Activated naive CD4-positive, alpha-beta T cell treated with anti-CD3 and anti-CD28 coated beads, Interleukin-2, amount 10 ng/mL, durations not matched to agents 7 days and 5 days (primary cell): ENCODE results near the gene TRIP13.
"Not testable (repeated sequence)": the region's sequence is repeated elsewhere in the genome, so short reads cannot be mapped to it uniquely, and the experiment has no call there.

Experiments used
- CTCF ChIA-PET: fragments of 350-600 bp; sonication (Branson Sonifier 250); formaldehyde crosslinking; loops from one replicate; lab custom pipeline; 2021; ENCODE audit warnings: antibody characterized with exemption; lab: Charles Lee
- DNase-seq: peaks from one replicate; pipeline ENCODE4 v3.0.0-alpha.2; 2020
- H3K27ac Mint-ChIP-seq: one replicate; pipeline ENCODE4 v1.8.0; 2021; ENCODE audit warnings: mild to moderate bottlenecking, moderate library complexity, mixed read lengths
- H3K27me3 Mint-ChIP-seq: one replicate; pipeline ENCODE4 v1.8.0; 2021; ENCODE audit warnings: mild to moderate bottlenecking, mixed read lengths
- H3K36me3 Mint-ChIP-seq: one replicate; pipeline ENCODE4 v1.8.0; 2021; ENCODE audit warnings: mixed read lengths
- H3K4me1 Mint-ChIP-seq: one replicate; pipeline ENCODE4 v1.8.0; 2021; ENCODE audit warnings: mixed read lengths
- H3K4me3 Mint-ChIP-seq: one replicate; pipeline ENCODE4 v1.8.0; 2021; ENCODE audit warnings: mild to moderate bottlenecking, moderate library complexity, mixed read lengths
- H3K9me3 Mint-ChIP-seq: one replicate; pipeline ENCODE4 v1.8.0; 2021; ENCODE audit warnings: mixed read lengths

Gene TRIP13

DNA sequence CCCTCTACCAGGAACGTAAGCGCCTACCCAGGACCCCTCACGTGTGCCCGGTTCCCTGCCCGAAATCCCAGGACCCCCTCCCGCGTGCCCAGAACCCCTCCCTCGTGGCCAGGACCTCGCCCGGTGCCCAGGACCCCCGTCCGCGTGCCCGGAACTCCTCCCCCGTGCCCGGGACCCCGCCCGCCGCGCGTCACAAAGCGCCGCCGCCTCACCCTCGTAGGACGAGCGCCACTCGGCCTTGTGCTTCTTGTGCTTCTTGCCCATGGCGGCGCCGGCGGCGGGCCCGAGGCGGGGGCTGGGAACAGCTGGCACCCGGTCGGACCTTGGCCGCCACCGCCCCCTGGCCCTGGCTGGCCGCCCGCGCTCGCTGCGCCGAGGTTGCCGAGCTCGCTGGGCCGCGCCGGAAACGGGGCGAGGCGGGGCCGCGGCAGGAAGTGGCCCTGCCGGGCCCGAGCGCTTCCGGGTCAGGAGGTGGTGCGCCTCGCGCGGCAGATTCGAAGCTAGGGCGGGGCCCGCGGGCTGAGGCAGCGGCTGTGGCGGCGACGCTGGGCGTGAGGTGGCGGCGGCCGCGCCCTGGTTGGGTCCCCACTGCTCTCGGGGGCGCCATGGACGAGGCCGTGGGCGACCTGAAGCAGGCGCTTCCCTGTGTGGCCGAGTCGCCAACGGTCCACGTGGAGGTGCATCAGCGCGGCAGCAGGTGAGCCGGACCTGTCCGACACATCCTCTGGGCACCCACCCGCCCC lies at the start of gene TRIP13, which contains the start of gene BRD9:
Gene TRIP13, plus strand, starts transcription at position 491 of the 743 bp plus-strand sequence. Its CDS starts 115 bp downstream, at position 606.
Gene BRD9, minus strand, starts transcription at position 408 of the 743 bp plus-strand sequence. Its CDS starts 144 bp downstream, at position 264.
- no peaks in the 10 kb centered on the region for H3K9me3 Mint-ChIP-seq
- DNase-seq = peak; percentile 90
- H3K4me1 Mint-ChIP-seq = peaks cover 43% of the 10 kb centered on the region
- peak within 1 kb of the TSS; percentile 85 for H3K4me3 Mint-ChIP-seq
- no peaks in the 10 kb centered on the region for H3K27me3 Mint-ChIP-seq
- CTCF ChIA-PET = interaction anchor here (1.6 to 2.3 kb wide), 2 partner anchors 10 to 13 kb away, joined by 5 to 10 read pairs; no protein-coding TSS in a partner anchor
- peak within 1 kb of the TSS; percentile 88 for H3K27ac Mint-ChIP-seq
- peaks cover 57% of the 10 kb centered on the region for H3K36me3 Mint-ChIP-seq

- H3K9me3 Mint-ChIP-seq, H3K27me3 Mint-ChIP-seq, H3K4me1 Mint-ChIP-seq, CTCF ChIA-PET, H3K36me3 Mint-ChIP-seq, H3K4me3 Mint-ChIP-seq, DNase-seq, H3K27ac Mint-ChIP-seq: not testable (repeated sequence)
Measured at GRCh38 chr5:843371-843770, 49.3 kb upstream of the TRIP13 start.

DNA sequence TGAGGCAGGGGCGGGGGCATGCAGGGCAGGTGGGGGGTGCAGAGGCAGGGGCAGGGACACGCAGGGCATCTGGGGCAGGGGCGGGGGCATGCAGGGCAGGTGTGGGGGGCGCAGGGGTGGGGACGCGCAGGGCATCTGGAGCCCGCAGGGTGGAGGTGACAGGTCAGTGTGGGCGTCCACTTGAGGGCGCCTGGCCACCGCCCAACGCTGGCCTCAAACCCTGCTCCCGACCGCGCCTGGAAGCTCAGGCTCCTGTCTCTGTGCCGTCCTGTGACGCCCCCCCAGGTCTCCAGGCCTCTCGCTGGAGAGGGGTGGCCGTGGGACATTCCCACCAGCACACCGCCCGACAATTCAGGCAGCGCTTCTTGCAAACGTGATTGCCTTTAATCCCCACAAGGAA lies 48.8 kb upstream of the TRIP13 start:
- H3K36me3 Mint-ChIP-seq, H3K4me1 Mint-ChIP-seq, H3K27me3 Mint-ChIP-seq, H3K27ac Mint-ChIP-seq, H3K9me3 Mint-ChIP-seq, H3K4me3 Mint-ChIP-seq, CTCF ChIA-PET: not testable (repeated sequence)
- DNase-seq = peak; percentile 19

DNA sequence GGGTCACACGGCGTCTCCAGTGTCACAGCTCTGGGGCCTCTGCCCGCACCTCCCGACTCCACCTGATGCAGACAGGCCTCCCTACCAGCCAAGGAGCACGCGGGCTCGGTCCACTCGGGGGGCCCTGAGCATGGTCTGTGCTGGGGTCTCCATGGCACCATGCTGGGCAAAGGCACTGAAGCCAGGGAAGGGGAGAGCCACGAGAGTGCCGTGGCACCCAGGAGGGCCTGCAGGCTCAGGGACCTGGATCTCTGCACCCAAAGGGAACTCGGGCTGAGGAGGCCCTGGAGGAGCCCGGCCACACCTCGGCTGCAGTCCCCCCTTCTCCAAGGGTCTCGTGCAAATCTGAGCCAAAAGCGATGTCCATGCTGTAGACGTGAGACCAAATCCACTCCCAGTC lies 48.3 kb upstream of the TRIP13 start:
- CTCF ChIA-PET, H3K36me3 Mint-ChIP-seq, H3K27me3 Mint-ChIP-seq, H3K4me1 Mint-ChIP-seq, H3K4me3 Mint-ChIP-seq, H3K27ac Mint-ChIP-seq, H3K9me3 Mint-ChIP-seq: not testable (repeated sequence)
- peak; percentile 20 for DNase-seq

DNA sequence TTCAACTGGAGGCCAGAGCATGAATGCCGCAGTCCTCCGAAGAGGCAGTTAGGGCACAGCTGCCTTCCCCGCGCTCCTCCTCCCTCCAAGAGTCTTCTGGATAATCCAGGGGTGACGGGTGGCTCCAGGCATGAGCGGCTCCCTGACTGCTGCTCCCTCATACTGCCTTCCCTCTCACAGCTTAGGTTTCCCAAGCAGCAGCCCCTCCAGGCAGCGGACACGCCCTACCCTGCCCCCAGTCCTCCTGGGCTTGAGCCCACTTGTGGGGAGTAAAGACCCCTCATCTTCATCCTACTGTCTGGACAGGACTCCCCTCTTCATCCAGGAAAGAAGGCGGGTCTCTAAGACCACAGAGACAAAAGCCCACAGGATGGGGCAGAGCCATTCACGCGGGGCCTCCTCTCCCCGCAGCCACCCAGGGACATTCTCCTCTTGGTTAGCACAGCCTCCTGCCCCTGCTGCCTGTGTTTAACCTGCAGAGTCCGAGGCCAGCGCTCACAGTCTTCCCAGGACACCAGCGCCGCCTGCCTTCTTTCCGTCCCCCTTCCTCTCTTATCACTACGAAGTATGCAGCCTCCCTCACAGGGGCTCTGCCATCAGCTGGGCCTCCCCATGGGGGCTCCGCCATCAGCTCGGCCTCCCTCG lies 47.5 kb upstream of the TRIP13 start:
- H3K4me1 Mint-ChIP-seq, CTCF ChIA-PET, H3K4me3 Mint-ChIP-seq, H3K36me3 Mint-ChIP-seq, H3K27me3 Mint-ChIP-seq, H3K9me3 Mint-ChIP-seq: not testable (repeated sequence)
- H3K27ac Mint-ChIP-seq = peak overlapping the region; percentile 28
- DNase-seq = peak; percentile 18

GRCh38 chr5:845676-846601 lies 46.7 kb upstream of the TRIP13 start:
- H3K36me3 Mint-ChIP-seq, H3K4me3 Mint-ChIP-seq, DNase-seq, CTCF ChIA-PET, H3K4me1 Mint-ChIP-seq, H3K9me3 Mint-ChIP-seq, H3K27ac Mint-ChIP-seq, H3K27me3 Mint-ChIP-seq: not testable (repeated sequence)

GRCh38 chr5:846602-847091 lies 46.0 kb upstream of the TRIP13 start:
- peak; percentile 19 for DNase-seq
- H3K27me3 Mint-ChIP-seq, H3K27ac Mint-ChIP-seq, H3K4me1 Mint-ChIP-seq, CTCF ChIA-PET, H3K36me3 Mint-ChIP-seq, H3K9me3 Mint-ChIP-seq, H3K4me3 Mint-ChIP-seq: not testable (repeated sequence)

GRCh38 chr5:847212-847611 lies 45.5 kb upstream of the TRIP13 start:
- H3K27me3 Mint-ChIP-seq, H3K27ac Mint-ChIP-seq, CTCF ChIA-PET, H3K9me3 Mint-ChIP-seq, H3K4me1 Mint-ChIP-seq, DNase-seq, H3K36me3 Mint-ChIP-seq, H3K4me3 Mint-ChIP-seq: not testable (repeated sequence)

GRCh38 chr5:847736-848135 lies 44.9 kb upstream of the TRIP13 start:
- H3K36me3 Mint-ChIP-seq, H3K4me3 Mint-ChIP-seq, CTCF ChIA-PET, H3K4me1 Mint-ChIP-seq, DNase-seq, H3K9me3 Mint-ChIP-seq, H3K27ac Mint-ChIP-seq, H3K27me3 Mint-ChIP-seq: not testable (repeated sequence)

- no peak overlapping the region for H3K4me3 Mint-ChIP-seq
- no peak overlapping the region for H3K27ac Mint-ChIP-seq
- H3K27me3 Mint-ChIP-seq = peaks cover 3% of the 10 kb centered on the region
- no peak for DNase-seq
- H3K4me1 Mint-ChIP-seq = no peaks in the 10 kb centered on the region
- no peaks in the 10 kb centered on the region for H3K36me3 Mint-ChIP-seq
- CTCF ChIA-PET = no interaction called here
- no peaks in the 10 kb centered on the region for H3K9me3 Mint-ChIP-seq
Measured at GRCh38 chr5:848671-849111, 44.0 kb upstream of the TRIP13 start.

DNA sequence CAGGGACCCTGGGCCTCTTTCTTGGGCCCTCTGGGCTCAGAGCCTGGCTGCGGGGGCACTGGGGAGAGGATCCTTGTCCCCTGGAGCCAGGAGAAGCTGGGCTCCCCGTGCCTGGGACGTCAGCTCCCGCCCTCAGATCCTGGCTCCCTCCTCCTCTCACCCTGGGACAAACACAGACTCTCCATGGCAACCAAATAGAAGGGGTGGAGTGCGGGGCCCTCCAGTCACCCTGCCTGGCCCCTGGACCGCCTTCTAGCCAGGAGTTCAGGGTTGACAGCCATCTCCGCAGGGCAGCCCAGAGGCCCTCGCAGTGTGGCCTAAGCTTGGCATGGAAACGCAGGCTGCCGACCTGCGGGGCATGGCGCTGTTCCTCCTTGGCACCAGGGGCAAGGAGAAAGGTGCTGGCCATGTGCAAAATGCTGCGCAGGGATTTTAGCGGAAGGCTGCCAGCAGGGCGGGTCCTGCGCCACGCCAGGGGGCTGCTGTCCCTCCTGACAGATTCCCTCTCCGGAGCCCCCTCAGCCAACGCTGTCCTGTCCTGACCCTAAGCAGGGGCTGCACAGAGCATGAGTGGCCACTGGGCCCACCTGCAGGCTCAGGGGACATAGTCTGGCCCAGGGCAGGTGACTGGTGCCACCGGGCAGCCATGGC lies 42.9 kb upstream of the TRIP13 start:
- DNase-seq = peak; percentile 10
- Mint-ChIP-seq H3K4me3 (no peak overlapping the region), H3K27ac (no peak overlapping the region), H3K36me3 (no peaks in the 10 kb centered on the region), H3K4me1 (no peaks in the 10 kb centered on the region), H3K27me3 (peaks cover 3% of the 10 kb centered on the region), H3K9me3 (no peaks in the 10 kb centered on the region)
- CTCF ChIA-PET = no interaction called here

DNA sequence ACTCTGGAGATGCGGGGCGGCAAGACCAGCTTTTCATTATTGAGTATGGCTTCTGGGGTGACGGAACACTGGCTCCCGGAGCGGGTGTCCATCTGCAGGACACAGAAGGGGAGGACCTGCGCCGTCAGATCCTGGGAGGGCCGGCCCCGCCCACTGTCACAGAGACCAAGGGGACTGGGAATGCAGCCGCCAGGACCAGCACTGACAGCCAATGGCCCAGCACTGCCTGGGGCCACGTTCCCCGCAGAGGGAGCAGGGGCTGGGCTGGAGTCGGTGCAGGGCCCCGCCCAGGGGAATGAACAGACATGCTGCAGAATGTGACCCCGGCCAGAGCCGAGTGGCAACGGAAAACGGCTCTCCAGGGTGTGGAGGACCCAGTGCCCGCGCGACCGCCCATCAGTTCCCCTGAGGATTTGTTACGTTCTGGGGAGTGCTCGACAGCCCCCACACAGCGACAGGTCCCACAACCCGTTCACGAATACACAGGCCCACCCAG lies 42.1 kb upstream of the TRIP13 start, which contains the start of gene ZDHHC11:
Gene ZDHHC11, minus strand, starts transcription at position 476 of the 496 bp plus-strand sequence. Its CDS starts 384 bp downstream, at position 92.
- no peak within 1 kb of the TSS for H3K27ac Mint-ChIP-seq
- CTCF ChIA-PET = no interaction called here
- H3K4me1 Mint-ChIP-seq = no peaks in the 10 kb centered on the region
- no peaks in the 10 kb centered on the region for H3K36me3 Mint-ChIP-seq
- no peak for DNase-seq
- H3K4me3 Mint-ChIP-seq = no peak within 1 kb of the TSS
- no peaks in the 10 kb centered on the region for H3K27me3 Mint-ChIP-seq
- H3K9me3 Mint-ChIP-seq = peaks cover 2% of the 10 kb centered on the region

GRCh38 chr5:851076-851475 lies 41.6 kb upstream of the TRIP13 start:
- H3K27me3 Mint-ChIP-seq = no peaks in the 10 kb centered on the region
- no peak overlapping the region for H3K4me3 Mint-ChIP-seq
- no peak for DNase-seq
- CTCF ChIA-PET = no interaction called here
- H3K27ac Mint-ChIP-seq = no peak overlapping the region
- H3K9me3 Mint-ChIP-seq = peaks cover 2% of the 10 kb centered on the region
- no peaks in the 10 kb centered on the region for H3K36me3 Mint-ChIP-seq
- H3K4me1 Mint-ChIP-seq = no peaks in the 10 kb centered on the region
